ENCODE data around the gene UCK1.

DNA sequence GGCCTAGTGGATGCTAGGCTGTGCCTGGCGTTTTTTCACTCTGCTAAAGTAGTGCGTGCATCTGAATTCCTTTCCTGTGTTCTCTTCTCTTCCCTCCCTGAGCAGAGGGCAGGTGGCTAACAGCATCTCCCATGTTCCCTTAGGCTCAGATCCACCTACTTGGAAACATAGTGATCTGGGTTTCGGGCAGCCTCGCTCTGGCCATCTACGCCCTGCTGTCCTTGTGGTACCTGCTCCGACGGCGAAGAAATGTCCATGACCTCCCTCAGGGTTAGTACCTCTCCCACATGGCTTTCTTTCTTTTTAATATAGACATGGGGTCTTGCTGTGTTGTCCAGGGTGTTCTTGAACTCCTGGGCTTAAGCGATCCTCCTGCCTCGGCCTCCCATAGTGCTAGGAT lies 9.9 kb downstream of the UCK1 start:
- TF ChIP-seq, protein P1, sequence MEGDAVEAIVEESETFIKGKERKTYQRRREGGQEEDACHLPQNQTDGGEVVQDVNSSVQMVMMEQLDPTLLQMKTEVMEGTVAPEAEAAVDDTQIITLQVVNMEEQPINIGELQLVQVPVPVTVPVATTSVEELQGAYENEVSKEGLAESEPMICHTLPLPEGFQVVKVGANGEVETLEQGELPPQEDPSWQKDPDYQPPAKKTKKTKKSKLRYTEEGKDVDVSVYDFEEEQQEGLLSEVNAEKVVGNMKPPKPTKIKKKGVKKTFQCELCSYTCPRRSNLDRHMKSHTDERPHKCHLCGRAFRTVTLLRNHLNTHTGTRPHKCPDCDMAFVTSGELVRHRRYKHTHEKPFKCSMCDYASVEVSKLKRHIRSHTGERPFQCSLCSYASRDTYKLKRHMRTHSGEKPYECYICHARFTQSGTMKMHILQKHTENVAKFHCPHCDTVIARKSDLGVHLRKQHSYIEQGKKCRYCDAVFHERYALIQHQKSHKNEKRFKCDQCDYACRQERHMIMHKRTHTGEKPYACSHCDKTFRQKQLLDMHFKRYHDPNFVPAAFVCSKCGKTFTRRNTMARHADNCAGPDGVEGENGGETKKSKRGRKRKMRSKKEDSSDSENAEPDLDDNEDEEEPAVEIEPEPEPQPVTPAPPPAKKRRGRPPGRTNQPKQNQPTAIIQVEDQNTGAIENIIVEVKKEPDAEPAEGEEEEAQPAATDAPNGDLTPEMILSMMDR (IDR thresholded peaks at IDR 0.05): no peak
- no peak for TF ChIP-seq POLR2A (IDR thresholded peaks at IDR 0.05)

Measured in esophagus squamous epithelium (tissue), 4 donors.